HG03558 (cell line): Measurements from ENCODE around the gene SPACA7.
"Not testable (repeated sequence)": the region's sequence is repeated elsewhere in the genome, so short reads cannot be mapped to it uniquely, and the experiment has no call there.

Experiments
- ATAC-seq: cut with Tn5 transposase; IDR thresholded peaks from one replicate; pipeline ENCODE4 v1.9.1; 2021; ENCODE audit warnings: moderate number of reproducible peaks; ENCODE audit not compliant: unreplicated experiment; ENCODE audit errors: extremely low read depth

The SPACA7 gene

DNA sequence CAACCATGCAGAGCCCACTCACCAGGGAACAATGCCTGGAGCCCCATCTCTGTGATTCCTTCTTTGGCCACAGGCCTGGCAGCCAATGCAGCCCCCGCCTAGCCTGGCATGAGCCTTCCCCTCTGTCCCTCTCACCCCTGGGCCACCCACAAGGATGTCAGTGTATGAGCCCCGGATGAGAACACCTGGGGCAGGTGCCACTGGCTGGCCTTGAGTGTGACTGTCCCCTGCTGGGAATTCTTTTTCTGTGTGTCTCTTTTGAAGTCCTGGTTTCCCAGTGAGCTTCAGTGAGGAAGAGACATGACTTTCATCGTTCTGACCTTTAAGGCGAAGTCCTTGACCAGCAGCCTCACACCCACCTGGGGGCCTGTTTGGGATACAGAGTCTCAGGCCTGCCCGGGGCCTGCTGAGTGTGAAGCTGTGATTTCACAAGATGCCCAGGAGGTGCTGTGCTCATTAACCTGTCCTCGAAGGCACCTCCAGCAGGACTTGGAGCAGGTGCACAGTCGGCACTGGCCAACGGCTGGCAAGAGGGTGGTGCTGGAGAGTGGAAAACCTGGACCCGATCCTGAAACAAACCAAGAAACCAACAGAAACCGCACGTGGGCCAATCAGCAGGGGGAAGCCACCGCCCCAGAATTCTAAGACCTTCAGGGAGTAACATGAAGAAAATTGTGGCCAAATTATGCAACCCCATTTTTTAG, 27.4 kb upstream of the SPACA7 start:
- ATAC-seq, result no peak

DNA sequence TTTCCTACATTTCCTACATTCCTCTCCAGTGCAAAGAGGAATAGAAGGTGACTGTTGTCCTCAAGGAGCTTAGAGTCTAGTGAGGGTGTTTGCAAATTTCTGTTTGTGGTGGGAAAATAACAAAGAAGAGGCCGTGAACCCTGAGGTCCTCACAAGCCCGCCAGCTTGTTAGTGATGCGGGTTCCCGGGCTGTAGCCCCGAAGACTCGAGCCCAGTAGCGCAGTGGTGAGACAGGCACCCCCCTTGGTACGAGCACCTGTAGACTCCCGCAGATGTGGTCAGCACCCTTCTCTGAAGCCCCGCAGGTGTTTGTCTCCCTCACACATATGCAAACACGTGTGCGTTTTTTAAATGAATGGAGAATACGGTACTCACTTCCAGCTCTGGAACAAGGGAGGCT, 26.5 kb upstream of the SPACA7 start:
- no peak for ATAC-seq

DNA sequence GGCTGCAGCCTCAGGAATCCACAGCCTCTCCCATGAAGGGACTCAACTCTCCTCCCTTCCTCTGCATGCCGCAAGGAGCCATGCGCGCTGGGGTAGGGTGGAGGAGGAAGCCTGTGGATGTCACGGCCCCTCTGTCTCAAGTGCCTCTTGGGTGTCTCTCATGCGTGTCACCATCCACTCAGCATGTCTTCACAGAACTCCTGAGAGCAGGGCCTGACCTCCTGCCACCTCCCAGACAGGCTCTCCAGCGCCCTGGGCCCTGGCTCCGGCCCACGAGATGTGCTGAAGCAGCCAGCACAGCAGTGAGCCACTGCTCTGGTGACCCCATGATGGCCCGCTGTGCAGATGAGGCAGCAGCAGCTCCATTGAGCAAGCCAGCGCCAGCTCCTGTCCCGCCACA, 25.9 kb upstream of the SPACA7 start:
- no peak for ATAC-seq

DNA sequence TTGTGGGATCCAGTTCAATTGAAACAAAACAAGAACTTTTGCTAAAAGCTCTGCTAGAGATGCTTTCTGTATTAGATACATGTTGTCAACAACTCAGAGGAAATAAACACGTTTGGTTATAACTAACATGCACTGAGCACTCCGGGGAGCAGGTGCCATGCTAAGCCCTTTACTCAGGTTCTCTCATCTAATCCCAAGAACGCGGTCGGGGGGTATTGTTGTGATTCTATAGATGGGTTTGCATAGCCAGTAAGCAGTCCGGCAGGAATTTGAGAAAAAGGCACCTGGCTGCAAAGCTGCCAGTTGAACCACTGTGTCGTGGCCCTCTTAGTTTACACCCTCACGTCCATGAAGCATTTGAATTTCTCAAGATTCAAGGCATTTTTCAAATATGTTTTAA, 24.3 kb upstream of the SPACA7 start:
- ATAC-seq, result no peak

DNA sequence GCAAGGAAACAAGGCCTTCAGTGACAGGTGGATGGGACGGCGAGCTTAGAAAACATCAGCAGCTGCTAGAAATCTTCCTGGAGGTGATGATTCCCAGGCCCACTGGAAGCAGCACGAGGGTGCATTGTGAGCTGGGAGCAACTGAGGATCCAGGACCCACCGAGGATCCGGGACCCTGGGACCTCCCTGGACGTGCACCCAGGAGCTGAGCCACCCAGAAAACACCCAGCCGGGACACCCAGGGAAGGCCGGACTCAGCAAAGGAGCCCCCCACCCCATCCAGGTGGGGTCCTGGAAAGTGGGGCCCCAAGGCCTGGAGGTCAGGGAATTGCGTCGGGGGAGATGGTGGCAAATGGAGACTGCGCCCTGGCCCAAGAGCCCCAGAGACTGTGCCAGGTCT, 22.3 kb upstream of the SPACA7 start:
- no peak for ATAC-seq

DNA sequence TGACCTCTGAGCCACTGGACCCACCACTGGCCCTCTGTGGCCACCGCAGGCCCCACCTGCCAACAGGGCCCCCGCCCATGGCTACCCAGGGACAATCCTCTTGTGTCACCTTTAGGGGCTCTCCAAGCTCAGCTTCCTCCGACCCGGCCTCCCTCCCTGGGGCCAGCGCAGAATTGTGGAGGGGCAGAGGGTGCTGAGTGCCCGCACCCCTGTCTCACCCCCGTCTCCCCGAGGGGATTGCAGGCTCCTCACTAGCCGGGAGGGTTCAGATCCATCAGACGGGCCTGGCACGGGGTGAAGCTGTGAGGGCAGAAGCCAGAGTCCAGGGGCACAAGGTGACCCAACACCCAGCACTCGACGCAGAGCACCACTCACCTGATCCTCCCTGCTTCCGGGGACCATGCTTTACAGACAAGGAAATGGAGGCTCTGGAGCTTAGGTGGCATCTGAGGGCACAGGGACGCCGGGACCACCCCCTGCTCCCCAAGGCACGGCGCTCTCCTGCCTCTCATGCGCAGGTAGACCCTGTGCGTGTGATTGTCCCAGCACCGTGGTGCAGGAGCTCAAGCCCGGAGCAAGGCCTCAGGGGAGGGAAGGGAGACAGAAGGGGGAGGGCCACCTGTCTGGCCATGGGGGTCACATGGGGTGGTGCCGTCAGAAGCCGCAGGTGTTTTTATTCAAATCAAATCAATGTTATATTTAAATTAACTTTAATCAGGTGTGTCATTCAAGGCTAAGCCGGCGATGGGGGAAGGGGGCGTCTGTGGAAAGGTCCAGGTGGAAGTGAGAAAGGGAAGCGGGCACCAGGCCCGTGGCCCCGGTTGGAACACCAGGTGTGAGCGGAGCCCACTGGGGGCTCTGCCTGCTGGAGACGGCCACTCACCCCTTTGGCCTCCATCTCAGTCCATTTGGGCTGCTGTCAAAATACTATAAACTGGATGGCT, 21.6 kb upstream of the SPACA7 start:
- ATAC-seq, result no peak

DNA sequence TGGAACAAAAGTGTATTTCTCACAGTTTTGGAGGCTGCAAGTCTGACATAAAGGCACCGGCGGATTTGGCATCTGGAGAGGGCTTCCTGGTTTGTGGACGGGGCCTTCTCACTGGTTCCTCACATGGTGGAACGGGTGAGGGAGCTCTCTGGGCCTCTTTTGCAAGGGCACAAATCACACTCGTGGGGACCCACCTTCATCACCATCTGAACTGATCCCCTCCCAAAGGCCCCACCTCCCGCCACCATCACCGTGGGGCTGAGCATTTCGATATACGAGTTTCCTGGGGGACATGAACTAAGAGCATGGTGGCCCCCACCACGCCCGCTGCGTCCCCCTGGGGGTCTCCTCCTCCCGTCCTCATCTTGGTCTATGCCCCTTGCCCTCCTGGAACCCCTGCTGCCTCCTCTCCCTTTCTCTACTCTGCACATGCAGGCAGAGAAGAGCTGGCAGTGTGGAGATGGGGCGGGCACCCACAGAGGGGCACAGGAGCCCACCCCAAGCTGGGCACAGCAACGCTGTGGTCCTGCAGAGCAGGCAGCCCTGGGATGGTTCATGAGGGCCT, 20.8 kb upstream of the SPACA7 start:
- no peak for ATAC-seq

DNA sequence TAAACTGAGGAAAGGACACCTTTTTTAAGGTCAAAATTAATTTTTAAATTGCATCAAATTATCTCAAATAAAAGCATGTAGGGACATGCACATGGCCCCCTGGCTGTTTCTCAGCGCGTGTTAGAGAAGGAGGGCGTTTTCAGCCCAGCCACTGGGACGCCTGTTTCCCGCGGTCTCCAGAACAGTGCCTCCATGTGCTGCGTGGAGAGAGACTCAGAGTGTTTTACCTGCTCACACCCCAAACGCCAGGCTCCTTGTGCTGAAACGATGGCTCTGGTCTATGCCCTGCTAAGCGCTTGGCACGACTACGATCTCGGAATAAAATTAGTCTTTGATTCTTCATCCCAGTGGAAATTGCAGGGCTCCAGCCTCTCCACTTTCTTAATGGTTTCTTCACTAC, 20.0 kb upstream of the SPACA7 start:
- no peak for ATAC-seq

DNA sequence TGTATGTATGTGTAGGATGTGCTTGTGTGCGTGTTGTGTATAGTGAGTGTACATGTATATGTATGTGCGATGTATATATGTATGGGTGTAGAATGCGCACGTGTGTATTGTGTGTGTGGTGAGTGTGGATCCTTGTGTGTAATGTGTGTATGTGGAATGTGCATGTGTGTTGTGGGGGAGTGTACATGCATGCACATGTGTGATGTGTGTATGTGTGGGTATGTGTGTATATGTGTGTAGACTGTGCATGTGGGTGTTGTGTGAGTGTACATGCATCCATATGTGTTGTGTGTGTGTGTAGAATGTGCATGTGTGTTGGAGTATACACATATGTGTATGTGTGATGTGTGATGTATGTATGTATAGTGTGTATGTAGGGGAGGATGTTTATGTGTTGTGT, 18.0 kb upstream of the SPACA7 start:
- no peak for ATAC-seq

DNA sequence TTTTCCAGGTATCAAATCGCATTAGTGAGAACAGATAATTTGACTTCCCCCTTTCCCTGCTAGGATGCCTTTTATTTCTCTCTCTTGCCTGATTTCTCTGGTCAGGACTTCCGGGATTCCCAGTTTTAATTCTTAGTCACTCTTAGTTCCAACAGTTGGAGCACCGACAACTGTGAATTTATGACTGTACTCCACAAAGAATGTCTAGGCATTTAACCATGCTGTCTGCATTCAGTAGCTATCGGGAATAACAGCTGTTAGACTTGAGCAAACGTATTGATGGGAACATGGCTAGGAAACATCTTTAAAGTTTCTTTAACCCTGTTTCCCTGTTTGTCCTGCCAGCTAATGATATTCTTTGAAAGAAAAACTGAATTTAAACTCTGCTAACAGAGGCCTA, 14.1 kb upstream of the SPACA7 start:
- ATAC-seq, result no peak

DNA sequence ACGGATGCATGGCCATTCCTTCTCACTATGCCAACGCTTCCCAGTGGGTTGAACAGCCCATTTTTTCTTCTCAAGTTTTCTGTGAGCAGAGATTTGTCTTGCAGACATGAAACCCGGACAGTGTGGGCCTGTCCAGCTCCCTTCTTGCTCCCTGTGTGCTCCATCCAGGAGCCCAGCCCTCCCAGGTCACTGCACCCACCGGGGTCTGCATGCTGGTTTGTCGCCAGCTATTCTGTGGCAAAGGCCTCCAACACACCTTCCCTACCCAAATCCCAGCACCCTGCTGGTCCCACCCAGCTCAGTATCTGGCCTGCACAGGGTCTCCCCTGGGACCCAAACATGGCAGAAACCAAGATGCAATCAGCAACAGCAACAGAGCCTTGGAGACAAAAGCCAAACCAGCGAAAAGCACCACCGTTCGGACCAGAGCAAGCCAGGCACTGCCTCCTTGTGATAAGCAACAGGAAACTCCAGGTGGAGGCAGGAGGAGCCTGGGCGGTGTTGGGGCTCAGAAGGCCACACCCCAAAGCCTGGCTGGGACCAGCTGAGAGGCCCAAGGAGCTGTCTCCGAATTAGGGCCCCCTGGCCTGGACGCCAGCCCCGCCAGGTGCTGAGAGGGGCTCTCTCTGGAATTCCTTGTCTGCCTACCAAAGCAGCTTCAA, 12.2 kb upstream of the SPACA7 start:
- ATAC-seq, result no peak

DNA sequence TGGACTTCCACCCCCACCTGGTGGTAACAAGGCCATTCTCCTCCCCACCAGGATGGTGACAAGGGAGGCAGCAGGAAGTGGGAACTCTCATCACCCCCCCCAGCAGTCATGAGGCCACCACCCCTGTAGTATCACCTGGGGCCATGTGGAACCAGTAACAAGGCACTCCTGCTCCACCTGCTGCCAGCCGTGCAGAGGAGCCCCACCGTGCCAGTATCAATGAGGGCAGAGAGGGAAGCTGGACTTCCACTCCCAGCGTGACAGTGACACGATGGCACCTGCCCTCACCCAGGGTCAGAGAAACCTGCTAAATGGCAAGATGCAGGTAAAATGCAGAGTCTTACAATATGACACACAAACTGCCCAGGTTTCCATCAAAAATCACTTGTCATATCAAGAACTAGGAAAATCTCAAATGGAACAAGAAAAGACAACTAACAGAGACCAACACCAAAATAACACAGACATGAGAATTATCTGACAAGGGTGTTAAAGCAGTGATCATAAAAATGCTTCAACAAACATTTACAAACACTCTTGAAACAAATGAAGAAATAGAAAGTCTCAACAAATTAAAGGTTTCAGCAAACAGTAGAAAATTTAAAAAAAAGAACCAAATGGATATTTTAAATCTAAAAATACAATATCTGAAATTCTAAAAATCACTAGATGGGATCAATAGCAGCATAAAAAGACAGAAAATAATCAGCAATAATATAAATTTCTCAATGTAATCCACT, 9.1 kb upstream of the SPACA7 start:
- no peak for ATAC-seq

DNA sequence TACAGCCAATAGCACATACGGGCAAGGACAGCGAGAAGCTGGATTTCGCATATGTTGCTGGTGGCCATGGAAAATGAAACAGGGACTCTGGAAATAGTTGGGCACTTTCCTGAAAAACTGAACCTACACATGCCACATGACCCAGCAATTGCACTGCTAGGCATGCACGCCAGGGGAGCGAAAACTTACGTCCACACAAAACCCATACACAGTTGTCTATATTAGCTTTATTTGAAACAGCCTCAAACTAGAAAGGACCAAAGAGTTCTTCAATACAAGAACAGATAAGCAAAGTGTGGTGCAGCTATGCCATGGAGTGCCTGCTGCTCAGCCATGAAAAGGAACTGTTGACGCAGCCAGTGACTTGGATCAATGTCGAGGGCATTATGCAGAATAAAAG, 7.3 kb upstream of the SPACA7 start:
- no peak for ATAC-seq

DNA sequence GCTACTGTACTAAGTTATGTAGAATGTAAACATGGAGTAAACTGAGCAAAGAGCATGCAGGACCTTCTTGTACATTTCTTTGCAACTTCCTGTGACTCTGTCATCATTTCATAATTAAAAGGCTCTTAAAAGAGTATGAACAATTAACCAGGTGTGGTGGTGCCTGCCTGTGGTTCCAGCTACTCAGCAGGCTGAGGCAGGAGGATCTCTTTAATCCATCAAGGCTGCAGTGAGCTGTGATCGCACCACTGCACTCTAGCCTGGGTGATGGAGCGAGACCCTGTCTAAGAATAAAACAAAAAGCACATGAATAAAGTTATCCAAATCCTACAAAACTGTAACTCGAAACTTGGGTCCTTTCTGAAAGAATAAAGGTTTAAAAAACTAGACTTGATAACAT, 5.8 kb upstream of the SPACA7 start:
- ATAC-seq, result no peak

DNA sequence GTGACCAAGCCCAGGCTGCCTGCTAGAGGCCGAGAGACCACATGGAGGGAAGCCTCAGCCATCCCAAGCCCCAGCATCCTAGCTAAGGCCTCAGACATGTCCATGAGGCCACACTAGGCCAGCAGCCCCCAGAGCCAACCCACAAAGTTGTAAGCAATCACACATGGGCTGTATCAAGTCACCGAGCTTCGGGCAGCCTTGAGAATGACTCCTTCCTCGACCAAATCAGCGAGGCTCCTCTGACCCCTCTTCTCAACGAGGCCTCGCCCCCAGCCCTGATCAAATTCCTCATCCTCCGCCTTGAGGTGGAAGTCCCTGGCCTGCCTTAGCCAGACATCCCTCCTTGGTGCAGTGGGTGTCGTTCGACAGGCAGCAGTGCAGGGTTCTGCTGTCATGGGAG, 1.9 kb upstream of the SPACA7 start:
- ATAC-seq, result no peak

DNA sequence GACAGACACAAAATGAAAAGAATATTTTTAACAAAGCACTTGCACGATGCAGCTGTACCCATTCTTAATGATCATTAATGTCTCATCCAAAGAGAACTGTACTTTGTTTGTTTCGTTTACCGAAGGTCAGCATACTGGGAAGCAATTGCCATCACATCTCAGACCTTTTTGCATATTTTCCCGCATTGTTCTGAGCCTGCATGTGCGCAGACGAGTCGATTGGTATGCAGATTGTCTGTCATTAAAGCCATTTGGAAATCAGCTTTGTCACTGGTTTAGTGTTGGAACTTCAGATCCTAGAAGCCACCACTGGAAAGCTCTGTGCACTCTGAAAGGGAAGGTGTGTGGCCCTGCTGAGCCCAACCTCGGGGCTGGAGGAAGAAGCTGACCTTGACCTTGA, 15.6 kb downstream of the SPACA7 start:
- ATAC-seq, result no peak

DNA sequence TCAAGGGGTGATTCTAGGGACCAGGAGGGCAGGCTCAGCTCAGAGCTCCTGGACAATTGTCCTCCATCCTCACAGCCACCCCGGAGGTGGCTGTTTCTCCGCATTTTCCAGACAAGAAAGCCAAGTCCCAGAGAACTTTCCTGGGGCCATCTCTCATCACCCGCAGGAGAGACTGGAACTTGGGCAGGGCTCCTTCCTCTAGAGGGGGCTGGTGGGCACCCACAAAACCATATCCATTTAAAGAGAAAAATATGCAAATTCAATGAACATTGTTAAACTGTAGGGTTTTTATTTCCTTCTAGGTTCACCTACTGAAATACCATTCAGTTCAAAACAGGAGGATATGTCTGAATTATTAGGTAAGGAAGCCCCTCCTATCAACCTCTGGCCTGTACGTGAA, 16.6 kb downstream of the SPACA7 start:
- ATAC-seq, result no peak

DNA sequence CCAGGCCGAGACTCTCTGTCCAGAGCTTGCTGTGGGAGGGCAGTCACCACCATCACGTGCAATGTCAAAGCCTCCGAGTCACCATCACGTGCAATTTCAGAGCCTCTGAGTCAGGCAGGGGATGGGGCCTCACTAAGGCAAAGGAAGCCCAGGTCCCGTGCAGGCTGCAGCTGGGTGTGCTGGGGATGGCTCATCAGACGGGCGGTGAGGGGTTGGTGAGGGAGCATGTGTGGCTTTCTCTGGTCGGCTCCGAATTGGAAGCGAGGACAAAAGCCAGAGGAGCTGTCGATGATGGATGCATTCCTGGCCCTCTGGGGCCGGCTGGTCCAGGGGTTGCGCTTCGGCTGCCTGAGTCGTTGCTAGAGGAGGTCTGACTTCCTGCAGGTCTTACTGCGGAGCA, 18.9 kb downstream of the SPACA7 start:
- ATAC-seq, result not testable (repeated sequence)

DNA sequence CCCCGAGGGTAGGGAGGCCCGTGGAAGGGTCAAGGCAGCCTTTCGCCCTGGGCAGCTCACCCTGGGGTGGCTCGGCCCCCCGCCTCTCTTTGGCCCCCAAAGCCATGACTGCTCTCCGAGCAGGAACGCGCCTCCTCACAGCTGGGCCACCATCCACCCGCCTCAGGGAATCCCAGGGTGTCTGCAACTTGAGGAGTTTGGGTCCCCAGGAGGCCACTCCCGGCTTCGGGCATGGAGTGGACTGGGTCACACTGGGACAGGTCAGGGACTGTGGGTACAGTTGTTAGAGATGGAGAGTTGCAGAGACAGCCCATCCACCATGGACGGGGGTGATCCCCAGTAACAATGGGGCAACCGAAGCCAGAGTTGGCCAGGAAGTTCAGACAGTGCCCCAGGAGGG, 19.8 kb downstream of the SPACA7 start:
- ATAC-seq, result not testable (repeated sequence)

DNA sequence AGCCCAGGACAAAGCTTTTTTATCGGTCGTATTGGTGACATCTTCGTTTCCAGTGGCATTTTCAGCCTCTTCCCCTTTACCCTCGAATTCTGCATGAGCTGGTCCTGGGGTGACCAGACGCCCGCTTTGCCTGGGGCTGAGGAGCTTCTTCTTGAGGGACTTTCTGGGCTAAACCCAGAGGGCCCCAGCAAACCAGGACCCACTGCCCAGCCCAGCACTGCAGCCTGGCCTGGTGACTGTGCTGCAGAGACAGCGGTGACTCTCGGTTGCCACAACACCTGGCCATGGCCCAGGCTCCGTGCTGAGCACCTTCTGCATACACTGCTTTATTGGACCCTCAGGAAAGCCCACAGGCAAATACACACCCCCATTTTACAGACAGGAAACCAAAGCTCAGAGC, 21.0 kb downstream of the SPACA7 start:
- ATAC-seq, result no peak
